SU-DHL-6 (cell line): ENCODE measurements around the gene TSSK3.

Experiments
- CTCF ChIP-seq: fragments of 200-600 bp; sonication (generic); IDR thresholded peaks from one replicate; pipeline ENCODE4 v1.5.1; 2017; ENCODE audit warnings: antibody characterized with exemption, mild to moderate bottlenecking, low read length, moderate library complexity; ENCODE audit not compliant: insufficient read depth, poor library complexity, severe bottlenecking
- EZH2phosphoT487 ChIP-seq: fragments of 200-600 bp; sonication (generic), shearing (Covaris generic); conservative IDR thresholded peaks from 2 replicates; pipeline ENCODE4 v1.6.1; 2018; ENCODE audit warnings: mild to moderate bottlenecking, antibody characterized with exemption, low read length, moderate library complexity, mixed read lengths

DNA sequence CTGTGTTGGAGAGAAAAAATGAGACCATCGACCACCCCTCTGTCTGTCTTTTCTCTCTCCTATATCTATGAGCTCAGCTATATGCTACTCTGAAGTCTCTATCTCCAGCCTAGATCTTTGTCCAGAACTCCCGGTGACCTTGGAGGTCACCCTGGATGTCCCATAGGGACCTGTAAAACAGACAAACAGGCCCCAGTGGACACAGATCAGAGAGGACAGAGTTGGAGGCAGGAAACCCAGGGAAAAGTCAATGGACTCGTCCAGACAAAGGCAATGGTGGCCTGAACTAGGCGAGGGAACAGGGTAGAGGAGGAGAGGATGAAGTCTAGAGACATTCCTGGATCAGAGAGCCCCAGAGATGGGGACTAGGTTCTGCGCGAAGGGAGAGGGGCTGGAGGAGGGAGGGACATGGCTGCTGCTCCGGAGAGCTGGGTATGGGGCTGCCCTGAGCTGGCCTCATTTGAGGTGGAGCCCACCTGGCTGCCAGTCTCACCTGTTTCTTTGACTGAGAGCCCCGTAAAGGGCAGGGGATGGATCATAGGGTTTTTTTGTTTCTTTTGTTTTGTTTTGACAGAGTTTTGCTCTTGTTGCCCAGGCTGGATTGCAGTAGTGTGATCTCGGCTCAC, 15.7 kb upstream of the TSSK3 start:
- TF ChIP-seq EZH2phosphoT487 (no peak), CTCF (no peak)
